ENCODE data around the gene CRLF2. TPM values are rescaled to one million over a fixed set of nuclear protein-coding genes. Genes with fewer than 3 reads are reported as not detected.
"Not testable (repeated sequence)": the region's sequence is repeated elsewhere in the genome, so short reads cannot be mapped to it uniquely, and the experiment has no call there.

The CRLF2 gene
- total RNA-seq, 2 donors from 2014 or later = not detected

- Histone ChIP-seq H3K4me1 (no peaks in the 10 kb centered on the region), H3K9me3 (no peaks in the 10 kb centered on the region), H3K4me3 (no peak overlapping the region), H3K27me3 (no peaks in the 10 kb centered on the region), H3K36me3 (replicated peaks in 1 of 2; ENCODE audit: insufficient read depth in 1 of 2, low read depth in 2 of 2) (no peaks in the 10 kb centered on the region), H3K27ac (no peak overlapping the region)
- ATAC-seq = no peak
- no peak for TF ChIP-seq POLR2A (IDR thresholded peaks at IDR 0.05)
- 62 to 71% methylated on average over 6 to 10 of the region's 10 CpGs for WGBS, 2 donors
- intact Hi-C loops (cut with DNase I) = no loop called here
- no peak for DNase-seq
Observed at GRCh38 chrX:1185561-1185960, 26.9 kb downstream of the CRLF2 start.

GRCh38 chrX:1182211-1182610 is 30.2 kb downstream of the CRLF2 start:
- TF ChIP-seq POLR2A (IDR thresholded peaks at IDR 0.05) (no peak), CTCF (IDR thresholded peaks at IDR 0.05) (no peak)
- WGBS, 2 donors = 69 to 71% methylated on average over 4 of the region's 4 CpGs
- H3K9me3 ChIP-seq = no peaks in the 10 kb centered on the region
- intact Hi-C loops (cut with DNase I) = no loop called here
- no peak overlapping the region for H3K4me3 ChIP-seq
- H3K4me1 ChIP-seq = no peaks in the 10 kb centered on the region
- ATAC-seq (no peak), DNase-seq (no peak)
- H3K27me3 ChIP-seq = no peaks in the 10 kb centered on the region
- H3K27ac ChIP-seq = no peak overlapping the region
- no peaks in the 10 kb centered on the region for H3K36me3 ChIP-seq (replicated peaks in 1 of 2; ENCODE audit: insufficient read depth in 1 of 2, low read depth in 2 of 2)

- WGBS, 2 donors = 77 to 87% methylated on average over 12 to 13 of the region's 14 CpGs
- DNase-seq; H3K27ac ChIP-seq; H3K4me1 ChIP-seq; ATAC-seq; intact Hi-C loops (cut with DNase I); H3K4me3 ChIP-seq; H3K36me3 ChIP-seq (replicated peaks in 1 of 2; ENCODE audit: insufficient read depth in 1 of 2, low read depth in 2 of 2); H3K27me3 ChIP-seq; H3K9me3 ChIP-seq: not testable (repeated sequence)
Observed at GRCh38 chrX:1181661-1182060, 30.8 kb downstream of the CRLF2 start.

- H3K27me3 ChIP-seq = no peaks in the 10 kb centered on the region
- H3K27ac ChIP-seq = no peak overlapping the region
- H3K4me1 ChIP-seq = no peaks in the 10 kb centered on the region
- H3K9me3 ChIP-seq = no peaks in the 10 kb centered on the region
- 73 to 82% methylated on average over 11 of the region's 11 CpGs for WGBS, 2 donors
- ATAC-seq = no peak
- intact Hi-C loops (cut with DNase I) = no loop called here
- no peak for DNase-seq
- no peaks in the 10 kb centered on the region for H3K36me3 ChIP-seq (replicated peaks in 1 of 2; ENCODE audit: insufficient read depth in 1 of 2, low read depth in 2 of 2)
- TF ChIP-seq POLR2A (IDR thresholded peaks at IDR 0.05) (no peak), CTCF (IDR thresholded peaks at IDR 0.05) (no peak)
- no peak overlapping the region for H3K4me3 ChIP-seq
Observed at GRCh38 chrX:1181170-1181569, 31.3 kb downstream of the CRLF2 start.

DNA sequence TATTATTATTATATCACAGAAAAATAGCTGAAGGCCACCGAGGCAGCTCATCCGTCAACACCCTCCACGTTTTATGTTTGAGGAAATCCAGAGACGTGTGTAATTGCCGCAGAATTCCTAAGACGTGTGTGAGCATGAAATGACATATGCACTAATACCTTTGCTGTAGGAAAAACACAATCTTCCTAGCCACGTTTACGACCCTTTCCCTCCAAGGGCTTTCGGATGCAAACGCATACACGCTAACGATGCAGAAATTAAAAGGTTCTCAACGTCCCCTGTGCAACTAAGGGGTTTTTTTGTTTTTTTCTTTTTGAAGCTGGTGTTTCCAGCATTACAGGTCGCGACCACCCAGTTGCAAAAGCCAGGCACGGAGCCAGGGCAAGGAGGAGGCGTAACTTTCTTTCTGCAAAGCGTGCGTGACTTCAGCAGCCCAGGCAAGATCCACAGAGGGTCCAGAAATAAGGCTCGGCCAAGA is 33.8 kb downstream of the CRLF2 start:
- ATAC-seq (no peak), DNase-seq (no peak)
- no peaks in the 10 kb centered on the region for H3K36me3 ChIP-seq (replicated peaks in 1 of 2; ENCODE audit: insufficient read depth in 1 of 2, low read depth in 2 of 2)
- intact Hi-C loops (cut with DNase I) = no loop called here
- WGBS, 2 donors = 41 to 42% methylated on average over 20 of the region's 20 CpGs
- H3K27me3 ChIP-seq = no peaks in the 10 kb centered on the region
- no peaks in the 10 kb centered on the region for H3K9me3 ChIP-seq
- no peak overlapping the region for H3K27ac ChIP-seq
- no peaks in the 10 kb centered on the region for H3K4me1 ChIP-seq
- no peak overlapping the region for H3K4me3 ChIP-seq
- TF ChIP-seq CTCF (IDR thresholded peaks at IDR 0.05) = no peak
- TF ChIP-seq POLR2A (IDR thresholded peaks at IDR 0.05) = no peak

GRCh38 chrX:1176531-1177320 is 35.7 kb downstream of the CRLF2 start:
- H3K4me3 ChIP-seq; H3K36me3 ChIP-seq (replicated peaks in 1 of 2; ENCODE audit: insufficient read depth in 1 of 2, low read depth in 2 of 2); DNase-seq; intact Hi-C loops (cut with DNase I); H3K27me3 ChIP-seq; H3K27ac ChIP-seq; H3K4me1 ChIP-seq; H3K9me3 ChIP-seq; ATAC-seq: not testable (repeated sequence)
- 78 to 83% methylated on average over 33 of the region's 33 CpGs for WGBS, 2 donors

- intact Hi-C loops (cut with DNase I); H3K4me3 ChIP-seq; DNase-seq; H3K27ac ChIP-seq; H3K36me3 ChIP-seq (replicated peaks in 1 of 2; ENCODE audit: insufficient read depth in 1 of 2, low read depth in 2 of 2); H3K27me3 ChIP-seq; ATAC-seq; H3K9me3 ChIP-seq; H3K4me1 ChIP-seq: not testable (repeated sequence)
- WGBS, 2 donors = 73 to 78% methylated on average over 14 to 15 of the region's 17 CpGs
Observed at GRCh38 chrX:1174609-1175545, 37.6 kb downstream of the CRLF2 start.

GRCh38 chrX:1173435-1173834 is 39.0 kb downstream of the CRLF2 start:
- H3K36me3 ChIP-seq (replicated peaks in 1 of 2; ENCODE audit: insufficient read depth in 1 of 2, low read depth in 2 of 2); ATAC-seq; H3K9me3 ChIP-seq; intact Hi-C loops (cut with DNase I); H3K4me1 ChIP-seq; H3K4me3 ChIP-seq; H3K27me3 ChIP-seq; DNase-seq; H3K27ac ChIP-seq: not testable (repeated sequence)
- 55 to 61% methylated on average over 18 to 22 of the region's 22 CpGs for WGBS, 2 donors
